MM.1S (cell line): Measurements from ENCODE around the gene DDIT4.

Source experiments
- EZH2 ChIP-seq: fragments of 300-600 bp; sonication (generic); optimal IDR thresholded peaks from 2 replicates; pipeline ENCODE3; 2017; ENCODE audit warnings: low read depth, mild to moderate bottlenecking, antibody characterized with exemption, low read length, mixed read lengths
- TF ChIP-seq, protein P1 (sequence below): fragments of 300-600 bp; sonication (generic); IDR thresholded peaks from 2 replicates; pipeline ENCODE4 v1.5.1; 2016; ENCODE audit warnings: antibody characterized with exemption, low read length, mixed read lengths

DNA sequence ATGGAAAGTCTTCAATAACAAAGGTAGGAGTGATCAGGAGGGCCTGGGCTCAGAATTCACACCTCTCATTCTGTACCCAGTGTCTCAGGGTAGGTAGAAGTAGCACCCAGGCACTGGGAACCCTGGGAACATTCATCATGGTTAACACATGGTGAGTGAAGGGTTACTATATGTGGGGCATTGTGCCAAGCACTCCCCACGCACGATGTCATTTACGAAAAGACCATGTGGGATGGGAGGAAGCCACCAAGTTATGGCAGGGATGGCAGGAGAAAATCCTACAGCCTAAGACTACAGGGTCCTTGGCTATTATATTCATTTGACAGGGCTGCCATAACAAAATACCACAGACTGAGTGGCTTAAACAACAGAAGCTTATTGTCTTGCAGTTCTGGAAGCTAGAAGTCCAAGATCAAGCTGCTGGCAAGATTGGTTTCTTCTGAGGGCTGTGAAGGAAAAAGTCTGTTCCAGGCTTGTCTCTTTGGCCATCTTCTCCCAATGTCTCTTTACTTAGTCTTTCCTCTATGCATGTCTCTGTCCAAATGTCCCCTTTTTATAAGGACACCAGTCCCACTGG is 27.7 kb upstream of the DDIT4 start:
- TF ChIP-seq, protein P1, sequence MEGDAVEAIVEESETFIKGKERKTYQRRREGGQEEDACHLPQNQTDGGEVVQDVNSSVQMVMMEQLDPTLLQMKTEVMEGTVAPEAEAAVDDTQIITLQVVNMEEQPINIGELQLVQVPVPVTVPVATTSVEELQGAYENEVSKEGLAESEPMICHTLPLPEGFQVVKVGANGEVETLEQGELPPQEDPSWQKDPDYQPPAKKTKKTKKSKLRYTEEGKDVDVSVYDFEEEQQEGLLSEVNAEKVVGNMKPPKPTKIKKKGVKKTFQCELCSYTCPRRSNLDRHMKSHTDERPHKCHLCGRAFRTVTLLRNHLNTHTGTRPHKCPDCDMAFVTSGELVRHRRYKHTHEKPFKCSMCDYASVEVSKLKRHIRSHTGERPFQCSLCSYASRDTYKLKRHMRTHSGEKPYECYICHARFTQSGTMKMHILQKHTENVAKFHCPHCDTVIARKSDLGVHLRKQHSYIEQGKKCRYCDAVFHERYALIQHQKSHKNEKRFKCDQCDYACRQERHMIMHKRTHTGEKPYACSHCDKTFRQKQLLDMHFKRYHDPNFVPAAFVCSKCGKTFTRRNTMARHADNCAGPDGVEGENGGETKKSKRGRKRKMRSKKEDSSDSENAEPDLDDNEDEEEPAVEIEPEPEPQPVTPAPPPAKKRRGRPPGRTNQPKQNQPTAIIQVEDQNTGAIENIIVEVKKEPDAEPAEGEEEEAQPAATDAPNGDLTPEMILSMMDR = no peak
- no peak for TF ChIP-seq EZH2
